Left ventricle myocardium superior (tissue), 1 donor: ENCODE results near the gene MAP2K3. TPM values are rescaled to one million over a fixed set of nuclear protein-coding genes. Genes with fewer than 3 reads are reported as not detected.
"Not testable (repeated sequence)": the region's sequence is repeated elsewhere in the genome, so short reads cannot be mapped to it uniquely, and the experiment has no call there.

Experiments
- ATAC-seq: fragments of 200-7000 bp; cut with Tn5 transposase; one replicate; pipeline ENCODE4 v1.9.1; 2020; ENCODE audit warnings: mild to moderate bottlenecking, moderate library complexity
- DNase-seq: peaks from one replicate; pipeline ENCODE4 v3.0.0-alpha.2; 2020
- intact Hi-C: fragments of 100-400 bp; cut with micrococcal nuclease; formaldehyde crosslinking; loops from one replicate; pipeline ENCODE4 v1.11.0; 2022
- total RNA-seq: library from RNA; stranded (reverse); fragmentation: NEBNext Ultra II Directional; extraction: Animal tissue kit (Norgen Biotek cat#: 25700); gene quantifications from one replicate; pipeline ENCODE4 v1.2.1, GENCODE V29; 2021
- donor health status: DM: no; HTN: yes; CAD: no; lungs with severe emphysema.

Gene MAP2K3
- total RNA-seq, 1 donor from 2014 or later, result 38.6 TPM

GRCh38 chr17:21317821-21318220 lies 33.3 kb downstream of the MAP2K3 start:
- ATAC-seq, intact Hi-C loops, DNase-seq: not testable (repeated sequence)

DNA sequence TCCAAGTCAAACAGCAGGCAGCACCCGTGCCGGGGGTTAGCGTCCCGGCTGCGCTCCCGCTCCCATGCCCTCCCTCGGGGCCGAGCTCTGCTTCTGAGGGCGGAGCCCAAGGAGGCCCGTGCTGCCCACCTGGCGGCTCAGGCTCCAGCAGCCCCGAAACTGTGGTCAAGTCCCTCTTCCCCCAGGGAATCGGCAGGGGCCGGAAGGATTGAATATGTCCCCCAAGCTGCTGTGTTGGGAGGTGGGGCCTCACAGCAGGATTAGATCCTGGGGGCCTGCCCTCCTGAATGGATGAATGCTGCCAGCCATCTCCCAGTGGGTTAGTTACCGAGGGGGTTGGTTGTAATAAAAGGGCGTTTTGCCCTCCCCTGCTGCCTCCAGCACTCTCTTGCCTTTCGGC lies 33.9 kb downstream of the MAP2K3 start:
- no peak for DNase-seq

DNA sequence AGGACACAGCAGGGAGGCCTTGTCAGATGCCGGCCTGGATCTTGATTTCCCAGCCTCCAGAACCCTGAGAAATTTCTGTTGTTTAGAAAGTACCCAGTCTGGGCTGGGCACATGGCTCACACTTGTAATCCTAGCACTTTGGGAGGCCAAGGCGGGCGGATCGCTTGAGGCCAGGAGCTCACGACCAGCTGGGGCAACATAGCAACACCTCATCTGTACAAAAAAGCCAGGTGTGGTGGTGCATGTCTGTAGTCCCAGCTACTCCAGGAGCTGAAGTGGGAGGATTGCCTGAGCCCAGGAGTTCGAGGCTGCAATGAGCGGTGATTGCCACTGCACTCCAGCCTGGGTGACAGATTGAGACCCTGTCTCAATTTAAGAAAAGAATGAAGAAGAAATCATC lies 34.3 kb downstream of the MAP2K3 start:
- ATAC-seq, DNase-seq, intact Hi-C loops: not testable (repeated sequence)

More for the DNA sequence above, 33.9 kb downstream of the MAP2K3 start:
- no peak for ATAC-seq
- intact Hi-C loops, result no loop called here

- DNase-seq, ATAC-seq, intact Hi-C loops: not testable (repeated sequence)
Measured at GRCh38 chr17:21319256-21319655, 34.7 kb downstream of the MAP2K3 start.

- ATAC-seq, DNase-seq, intact Hi-C loops: not testable (repeated sequence)
Measured at GRCh38 chr17:21319686-21320375, 35.3 kb downstream of the MAP2K3 start.

DNA sequence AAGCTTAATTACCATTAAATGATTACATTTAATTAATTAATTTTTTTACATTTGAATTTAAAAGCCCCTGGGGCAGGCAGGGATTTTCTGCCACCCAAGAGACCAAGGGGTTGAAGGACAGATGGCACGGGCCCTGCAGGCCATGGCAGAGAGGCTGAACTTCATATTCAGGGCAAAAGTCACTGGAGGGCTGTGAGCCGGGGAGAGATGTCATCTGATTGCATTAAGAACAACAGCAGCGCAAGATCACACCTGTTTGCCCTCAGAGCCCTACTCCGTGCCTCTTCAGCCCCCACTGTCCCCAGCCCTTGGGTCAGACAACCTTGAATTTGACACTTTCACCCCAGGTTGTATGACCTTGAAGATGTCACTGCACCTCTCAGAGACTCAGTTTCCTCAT lies 35.9 kb downstream of the MAP2K3 start:
- intact Hi-C loops, ATAC-seq, DNase-seq: not testable (repeated sequence)

- DNase-seq, result not testable (repeated sequence)
Measured at GRCh38 chr17:21321061-21321460, 36.5 kb downstream of the MAP2K3 start.

GRCh38 chr17:21321744-21322191 lies 37.3 kb downstream of the MAP2K3 start:
- ATAC-seq, intact Hi-C loops, DNase-seq: not testable (repeated sequence)

More at GRCh38 chr17:21321061-21321460, 36.5 kb downstream of the MAP2K3 start:
- intact Hi-C loops, ATAC-seq: not testable (repeated sequence)

- ATAC-seq, result peak; percentile 28
- DNase-seq, intact Hi-C loops: not testable (repeated sequence)
Measured at GRCh38 chr17:21323257-21324111, 39.0 kb downstream of the MAP2K3 start.

GRCh38 chr17:21324741-21325140 lies 40.2 kb downstream of the MAP2K3 start:
- intact Hi-C loops, DNase-seq, ATAC-seq: not testable (repeated sequence)

DNA sequence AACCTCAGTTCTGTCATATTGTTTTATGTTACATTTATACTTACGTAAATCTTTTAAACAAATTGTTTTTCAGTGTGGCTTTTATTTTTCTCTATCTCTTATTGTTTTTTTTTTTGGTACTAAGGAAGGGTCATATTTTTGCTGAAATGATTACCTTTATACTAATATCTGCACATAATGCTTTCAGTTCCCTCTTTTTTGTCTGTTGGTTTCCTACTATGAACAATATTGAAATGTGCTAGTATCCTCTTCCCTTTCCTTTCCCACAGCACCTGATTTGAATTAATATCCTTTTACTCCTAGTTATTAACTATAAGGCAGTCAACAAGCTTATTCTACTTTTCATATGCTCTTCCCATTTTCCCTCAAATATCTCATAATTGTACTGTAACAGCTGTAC lies 43.4 kb downstream of the MAP2K3 start:
- intact Hi-C loops, ATAC-seq: not testable (repeated sequence)

GRCh38 chr17:21328778-21329177 lies 44.3 kb downstream of the MAP2K3 start:
- intact Hi-C loops, DNase-seq, ATAC-seq: not testable (repeated sequence)

More for the DNA sequence above, 43.4 kb downstream of the MAP2K3 start:
- not testable (repeated sequence) for DNase-seq

DNA sequence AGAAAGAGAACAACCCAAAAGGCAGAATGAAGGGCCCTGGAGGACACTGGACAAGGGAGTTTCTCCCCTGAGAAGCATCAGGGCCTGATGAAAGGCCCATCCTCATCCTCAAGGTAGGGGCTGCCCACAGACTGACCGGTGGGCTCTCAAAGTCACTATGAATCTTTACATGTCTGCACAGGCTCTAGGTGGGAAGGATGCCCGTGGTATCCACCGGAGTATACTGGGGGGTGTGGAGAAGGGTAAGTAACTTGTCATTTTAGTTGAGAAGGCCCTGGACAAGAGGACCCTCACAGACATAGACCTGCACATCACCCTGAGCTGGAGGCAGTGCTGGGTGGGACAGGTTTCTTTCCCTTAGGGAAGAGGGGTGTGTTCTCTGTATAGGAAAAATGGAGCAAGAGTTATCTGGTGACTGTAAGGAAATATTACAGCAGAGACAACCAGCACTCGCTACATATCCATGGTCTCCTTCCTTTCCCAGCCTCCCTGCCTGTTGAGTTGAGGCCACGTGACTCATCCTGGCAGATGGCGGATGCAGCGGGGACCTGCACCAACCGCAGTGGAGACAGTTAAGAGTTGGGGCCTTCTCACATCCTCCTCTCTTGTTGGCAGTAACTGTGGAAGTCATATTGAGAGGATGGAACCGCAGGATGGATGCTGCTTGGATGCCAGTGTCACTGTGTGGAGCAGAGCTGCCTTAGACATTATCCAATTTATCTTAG lies 46.1 kb downstream of the MAP2K3 start:
- ATAC-seq (no peak), DNase-seq (no peak)

GRCh38 chr17:21336541-21337294 lies 52.2 kb downstream of the MAP2K3 start:
- ATAC-seq, intact Hi-C loops, DNase-seq: not testable (repeated sequence)

More for the DNA sequence above, 46.1 kb downstream of the MAP2K3 start:
- intact Hi-C loops, result no loop called here

DNA sequence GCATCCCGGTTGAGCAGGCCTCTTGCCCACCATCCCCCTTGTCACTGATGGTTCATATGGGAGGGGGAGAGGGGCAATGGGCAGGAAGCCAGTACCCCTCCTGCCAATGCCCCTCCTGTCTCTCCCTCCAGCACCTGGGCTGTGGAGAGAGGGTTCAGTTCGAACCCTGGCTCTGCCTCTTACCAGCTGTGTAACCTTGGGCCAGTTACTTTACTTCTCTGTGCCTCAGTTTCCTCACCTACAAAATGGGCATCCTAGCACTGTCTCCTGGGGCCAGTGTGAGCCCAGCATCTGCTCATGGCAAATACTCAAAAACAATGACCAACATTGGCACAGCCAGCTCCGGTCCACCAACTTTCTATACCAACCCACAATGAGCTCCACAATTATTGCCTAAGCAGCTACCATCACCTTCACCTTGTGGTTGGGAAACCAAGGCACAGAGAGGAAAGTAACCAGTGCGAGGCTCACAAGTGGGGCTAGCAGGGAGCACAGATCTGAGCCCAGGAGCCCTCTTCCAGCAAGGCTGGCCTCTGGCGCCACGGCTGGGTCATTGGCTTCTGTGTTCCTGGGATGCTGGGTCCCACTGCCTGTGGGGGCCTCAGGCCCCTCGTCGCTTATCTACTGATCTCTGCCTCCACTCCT lies 53.6 kb downstream of the MAP2K3 start:
- ATAC-seq, DNase-seq, intact Hi-C loops: not testable (repeated sequence)

GRCh38 chr17:21339011-21339410 lies 54.5 kb downstream of the MAP2K3 start:
- DNase-seq, result no peak
- intact Hi-C loops, result no loop called here
- no peak for ATAC-seq

DNA sequence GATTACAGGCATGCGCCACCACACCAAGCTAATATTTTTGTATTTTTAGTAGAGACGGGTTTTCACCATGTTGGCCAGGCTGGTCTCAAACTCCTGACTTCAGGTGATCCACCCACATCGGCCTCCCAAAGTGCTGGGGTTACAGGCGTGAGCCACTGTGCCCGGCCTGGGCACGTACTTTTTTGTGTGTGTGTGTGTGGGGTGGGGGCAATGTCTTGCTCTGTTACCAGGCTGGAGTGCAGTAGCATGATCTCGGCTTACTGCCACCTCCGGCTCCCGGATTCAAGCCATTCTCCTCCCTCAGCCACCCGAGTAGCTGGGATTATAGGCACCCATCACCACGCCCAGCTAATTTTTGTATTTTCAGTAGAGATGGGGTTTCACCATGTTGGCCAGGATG lies 55.1 kb downstream of the MAP2K3 start:
- DNase-seq, intact Hi-C loops, ATAC-seq: not testable (repeated sequence)

DNA sequence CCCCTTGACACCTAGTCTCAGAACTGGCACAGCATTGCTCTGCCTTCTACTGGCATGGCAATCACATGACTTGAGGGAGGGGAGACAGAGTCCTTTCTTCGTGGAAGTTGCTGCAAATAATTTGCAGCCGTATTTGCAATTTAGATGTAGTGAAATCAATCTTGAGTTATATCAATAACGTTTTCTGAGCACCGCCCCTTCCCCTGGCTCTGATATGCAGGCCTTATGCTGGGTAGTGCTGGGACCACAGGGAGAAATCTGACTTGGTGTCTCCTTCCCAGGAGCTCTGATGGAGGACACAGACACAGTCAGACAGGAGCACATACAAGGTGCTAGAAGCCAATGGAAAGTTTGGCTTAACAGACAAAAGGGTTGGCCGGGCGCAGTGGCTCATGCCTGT lies 55.9 kb downstream of the MAP2K3 start:
- DNase-seq, intact Hi-C loops, ATAC-seq: not testable (repeated sequence)
